Stimulated activated CD4-positive, alpha-beta T cell treated with anti-CD3 and anti-CD28 coated beads, TNF-alpha, amount 100 ng/mL, for 48 hours (primary cell): ENCODE measurements around the gene NELFA.

Experiments used
- DNase-seq, 3 donors: peaks; one replicate each; pipeline ENCODE4 v3.0.0-alpha.2; 2020; ENCODE audit warnings: low read depth in 3 of 3

NELFA gene

DNA sequence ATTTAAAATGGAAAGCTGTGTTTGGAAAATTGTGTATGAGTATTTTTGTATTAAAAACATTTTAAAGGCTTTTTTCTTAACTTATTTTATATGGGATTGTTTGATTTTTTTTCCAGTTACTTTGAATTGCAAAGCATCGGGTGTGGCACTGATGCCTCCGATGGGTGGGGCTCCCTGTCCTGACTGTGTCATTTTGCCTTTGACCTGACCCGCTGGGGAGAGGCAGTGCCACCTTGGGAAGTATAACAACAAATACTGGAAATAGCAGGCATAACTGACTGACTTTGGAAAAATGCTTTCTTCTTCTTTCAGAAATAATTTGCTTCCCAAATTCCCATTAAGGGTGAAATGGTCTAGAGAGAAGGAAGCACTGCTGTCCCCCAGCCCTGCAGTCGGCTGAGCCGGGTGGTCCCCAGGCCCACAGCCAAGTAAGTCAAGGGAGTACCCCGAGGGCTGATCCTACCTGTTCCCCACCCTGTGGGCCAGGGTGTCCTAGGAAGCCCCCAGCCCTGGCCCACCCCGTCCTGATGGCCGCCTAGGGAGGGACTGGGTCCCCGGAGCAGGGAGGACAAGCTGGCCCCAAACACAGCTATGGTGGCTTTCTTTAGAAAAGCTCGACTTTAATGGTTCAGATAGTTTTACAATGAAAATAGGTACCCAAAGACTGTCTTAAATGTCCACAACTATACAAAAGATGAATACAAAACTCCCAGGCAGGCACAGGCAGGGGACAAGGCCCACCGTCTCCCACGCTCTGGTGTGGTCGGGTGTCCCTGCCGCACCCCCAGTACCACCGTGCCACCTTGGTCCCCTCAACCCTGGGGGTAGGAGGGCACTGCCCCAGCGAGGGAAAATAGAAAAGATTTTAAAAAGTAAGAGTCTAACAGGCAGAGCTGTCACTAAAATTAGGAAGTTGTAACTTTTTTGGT lies 26.4 kb downstream of the NELFA start:
- DNase-seq = no peak

GRCh38 chr4:1981251-1982058 lies 27.3 kb downstream of the NELFA start:
- no peak for DNase-seq

GRCh38 chr4:1980561-1981041 lies 28.2 kb downstream of the NELFA start:
- DNase-seq = no peak

- no peak for DNase-seq
Observed at GRCh38 chr4:1979477-1980196, 29.1 kb downstream of the NELFA start.

DNA sequence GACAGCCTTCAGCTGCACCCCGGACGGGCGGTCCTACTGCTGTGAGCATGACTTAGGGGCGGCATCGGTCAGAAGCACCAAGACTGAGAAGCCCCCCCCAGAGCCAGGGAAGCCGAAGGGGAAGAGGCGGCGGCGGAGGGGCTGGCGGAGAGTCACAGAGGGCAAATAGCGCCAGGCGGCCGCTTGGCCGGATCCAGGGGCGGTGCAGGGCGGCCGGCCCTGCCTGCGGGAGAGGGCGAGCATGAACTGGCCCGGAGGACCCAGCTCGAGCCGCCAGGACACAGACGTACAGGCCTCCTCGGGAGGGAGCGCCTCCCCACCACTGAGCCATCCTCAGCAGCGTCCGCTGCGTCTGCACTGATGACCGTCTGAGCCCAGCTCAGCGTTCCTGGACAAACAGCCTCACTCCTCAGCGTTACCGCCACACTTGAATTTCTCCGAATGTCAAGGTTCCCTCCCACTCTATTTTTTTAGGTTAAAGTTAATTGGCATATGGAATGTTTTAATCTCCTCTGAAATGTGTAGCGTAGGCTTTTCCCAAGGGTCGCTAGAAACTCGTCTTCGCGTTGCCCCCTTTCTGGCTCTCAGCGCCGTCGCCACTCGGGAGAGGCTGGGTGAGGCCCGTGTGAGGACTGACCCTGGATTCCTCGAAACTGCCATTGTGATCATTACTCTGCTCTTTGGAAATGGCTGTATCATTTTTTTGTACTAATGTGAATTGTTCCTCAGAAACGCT lies 29.9 kb downstream of the NELFA start:
- no peak for DNase-seq

GRCh38 chr4:1978226-1978625 lies 30.5 kb downstream of the NELFA start:
- DNase-seq = no peak

DNA sequence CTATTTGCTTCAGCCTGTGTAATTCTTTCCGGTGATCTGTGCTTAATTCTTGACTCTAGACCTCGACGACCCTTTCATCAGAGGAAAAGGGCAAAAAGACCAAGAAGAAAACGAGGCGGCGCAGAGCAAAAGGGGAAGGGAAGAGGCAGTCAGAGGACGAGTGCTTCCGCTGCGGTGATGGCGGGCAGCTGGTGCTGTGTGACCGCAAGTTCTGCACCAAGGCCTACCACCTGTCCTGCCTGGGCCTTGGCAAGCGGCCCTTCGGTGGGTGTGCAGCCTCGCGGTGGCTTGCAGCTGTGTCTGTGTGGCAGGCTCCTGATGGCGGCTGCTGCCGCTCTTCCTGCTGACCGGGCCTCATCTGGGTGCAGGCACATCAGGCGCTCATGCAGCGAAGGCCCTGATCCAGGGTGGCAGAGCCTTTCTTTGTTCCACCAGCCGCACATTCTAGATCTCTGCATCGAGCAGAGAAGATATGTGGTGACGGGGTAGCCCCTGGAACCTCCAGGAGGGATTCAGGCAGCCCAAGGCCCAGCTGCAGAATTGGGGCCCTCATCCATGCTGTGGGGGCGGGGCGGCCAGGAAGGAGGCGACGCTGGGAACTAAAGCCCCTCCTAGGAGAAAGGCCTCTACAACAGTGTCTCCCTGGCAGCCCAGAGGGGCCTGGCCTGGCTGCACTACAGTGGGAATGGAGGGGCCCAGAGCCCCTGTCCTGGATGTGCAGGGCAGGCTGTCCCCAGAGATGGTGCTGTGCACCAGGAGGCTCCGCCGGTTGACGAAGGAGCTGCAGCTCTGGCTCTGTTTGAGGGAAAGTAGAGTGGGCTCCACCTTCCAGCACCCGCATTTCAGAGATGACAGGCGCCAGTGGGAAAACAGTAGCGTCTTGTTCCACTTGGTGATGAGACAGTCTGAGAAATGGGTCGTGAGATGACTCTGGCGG lies 32.1 kb downstream of the NELFA start:
- no peak for DNase-seq

GRCh38 chr4:1975880-1976279 lies 32.9 kb downstream of the NELFA start:
- no peak for DNase-seq

GRCh38 chr4:1975391-1975801 lies 33.4 kb downstream of the NELFA start:
- no peak for DNase-seq

DNA sequence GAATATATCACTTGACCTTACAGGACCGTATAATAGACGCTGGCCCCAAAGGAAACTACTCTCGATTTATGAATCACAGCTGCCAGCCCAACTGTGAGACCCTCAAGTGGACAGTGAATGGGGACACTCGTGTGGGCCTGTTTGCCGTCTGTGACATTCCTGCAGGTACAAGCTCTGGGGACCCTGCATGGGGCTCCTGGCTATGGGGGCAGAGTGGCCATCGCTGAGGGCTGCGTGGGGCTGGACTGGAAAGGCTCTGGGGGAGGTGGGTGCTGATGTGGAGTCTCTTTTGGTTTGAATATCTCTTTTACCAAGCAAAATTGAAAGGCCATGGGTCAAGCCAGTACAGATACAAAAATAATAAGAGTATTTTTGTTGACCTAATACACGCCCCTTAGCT lies 33.9 kb downstream of the NELFA start:
- no peak for DNase-seq

DNA sequence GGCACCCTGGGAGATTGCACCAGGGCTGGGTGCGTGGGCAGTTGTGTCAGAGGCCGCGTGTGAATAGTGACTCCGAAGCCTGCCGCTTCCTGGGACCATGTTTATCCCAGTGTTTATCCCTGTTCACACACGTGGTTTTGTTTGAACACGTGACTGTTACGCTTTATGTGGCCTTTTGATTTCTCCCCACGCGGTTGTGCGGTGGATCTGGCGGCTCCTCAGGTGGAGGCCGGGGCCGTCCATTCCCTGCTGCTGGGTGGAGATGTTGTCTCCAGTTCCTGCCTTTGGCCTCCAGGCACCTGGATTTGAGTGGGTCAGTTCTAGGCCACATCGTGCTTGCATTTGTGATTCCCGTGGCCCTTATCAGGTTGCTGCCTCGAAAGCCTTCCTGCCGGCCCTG lies 35.1 kb downstream of the NELFA start:
- DNase-seq = no peak

- DNase-seq = no peak
Observed at GRCh38 chr4:1973218-1973617, 35.6 kb downstream of the NELFA start.

DNA sequence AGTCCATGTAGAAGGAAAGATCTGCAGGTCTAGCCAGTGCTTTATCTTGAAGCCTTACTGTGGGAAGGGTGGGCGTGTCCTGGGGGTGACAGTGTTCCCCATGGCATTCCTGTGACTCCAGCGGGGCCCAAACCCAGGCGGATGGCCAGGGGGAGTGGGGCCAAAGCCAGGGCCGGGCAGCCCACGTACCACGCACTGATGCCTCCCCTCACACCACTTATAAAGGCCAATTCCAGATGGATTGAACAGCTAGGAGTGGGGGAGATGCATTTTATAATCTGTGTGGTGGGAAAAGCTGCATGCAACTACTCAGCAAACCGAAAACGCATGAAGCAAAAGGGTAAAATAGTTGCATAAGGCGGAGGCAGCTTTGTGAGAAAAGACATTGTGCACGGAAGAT lies 36.4 kb downstream of the NELFA start:
- DNase-seq = no peak

GRCh38 chr4:1971456-1972200 lies 37.1 kb downstream of the NELFA start:
- no peak for DNase-seq

GRCh38 chr4:1970926-1971325 lies 37.8 kb downstream of the NELFA start:
- DNase-seq = no peak

- no peak for DNase-seq
Observed at GRCh38 chr4:1969928-1970723, 38.6 kb downstream of the NELFA start.

DNA sequence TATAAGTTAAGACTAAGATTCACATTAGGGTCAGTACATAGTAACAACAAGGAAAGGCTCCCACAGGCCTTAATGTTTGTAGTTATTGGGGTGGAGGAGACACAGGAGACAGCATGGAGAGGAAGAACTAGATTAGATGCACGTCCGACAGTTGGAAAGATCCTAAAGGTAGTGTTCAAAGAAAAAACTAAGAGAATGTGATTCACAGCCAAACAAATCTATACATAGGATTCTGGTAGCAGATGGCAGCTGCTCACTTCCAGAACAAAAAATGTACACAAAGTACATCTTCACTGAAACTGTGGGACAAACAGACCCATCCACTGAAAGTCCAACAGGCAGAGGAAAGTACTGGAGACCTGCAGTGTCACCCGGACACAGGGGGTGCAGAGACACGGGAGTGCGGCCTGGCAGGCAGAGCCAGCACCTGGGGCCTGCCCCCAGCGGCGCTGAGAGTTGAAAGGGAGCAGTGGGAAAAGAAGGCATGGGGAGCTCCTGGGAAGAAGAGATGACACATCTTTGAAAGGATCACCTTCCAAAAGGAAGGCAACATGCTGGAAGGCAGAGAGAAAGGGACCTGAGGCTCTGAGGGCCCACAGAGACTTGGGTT lies 40.0 kb downstream of the NELFA start:
- DNase-seq = no peak

- no peak for DNase-seq
Observed at GRCh38 chr4:1967512-1968149, 41.1 kb downstream of the NELFA start.
